Anterior cingulate cortex (tissue), 58 donors: ENCODE data around the gene PHLDB3.
"Not testable (repeated sequence)": the region's sequence is repeated elsewhere in the genome, so short reads cannot be mapped to it uniquely, and the experiment has no call there.

ENCODE experiments used
- DNase-seq, 58 donors: peaks; one replicate each; lab custom pipeline; 2025; lab: John Stamatoyannopoulos, UW

The PHLDB3 gene

DNA sequence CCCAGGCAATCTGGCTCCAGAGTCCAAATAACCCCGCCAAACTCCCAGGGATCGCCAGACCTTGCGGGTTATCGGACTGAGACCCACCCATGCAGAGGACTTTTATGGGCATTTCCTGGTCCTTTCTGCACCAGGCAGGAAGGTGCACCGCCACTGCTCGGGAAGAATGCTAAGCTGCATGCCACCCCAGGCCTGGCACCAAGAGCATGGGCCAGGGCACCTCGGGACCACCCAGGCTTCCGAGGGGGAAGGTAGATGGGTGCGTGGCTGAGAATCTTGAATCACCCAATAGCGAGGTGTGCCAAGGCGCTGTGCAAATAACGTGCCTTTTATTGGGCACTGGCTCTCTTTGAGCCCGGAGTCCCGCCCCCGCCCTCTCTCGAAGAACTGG, 28.0 kb upstream of the PHLDB3 start:
- peak in 29 of 58 donors; percentile 38 to 81 (median 69) for DNase-seq

DNA sequence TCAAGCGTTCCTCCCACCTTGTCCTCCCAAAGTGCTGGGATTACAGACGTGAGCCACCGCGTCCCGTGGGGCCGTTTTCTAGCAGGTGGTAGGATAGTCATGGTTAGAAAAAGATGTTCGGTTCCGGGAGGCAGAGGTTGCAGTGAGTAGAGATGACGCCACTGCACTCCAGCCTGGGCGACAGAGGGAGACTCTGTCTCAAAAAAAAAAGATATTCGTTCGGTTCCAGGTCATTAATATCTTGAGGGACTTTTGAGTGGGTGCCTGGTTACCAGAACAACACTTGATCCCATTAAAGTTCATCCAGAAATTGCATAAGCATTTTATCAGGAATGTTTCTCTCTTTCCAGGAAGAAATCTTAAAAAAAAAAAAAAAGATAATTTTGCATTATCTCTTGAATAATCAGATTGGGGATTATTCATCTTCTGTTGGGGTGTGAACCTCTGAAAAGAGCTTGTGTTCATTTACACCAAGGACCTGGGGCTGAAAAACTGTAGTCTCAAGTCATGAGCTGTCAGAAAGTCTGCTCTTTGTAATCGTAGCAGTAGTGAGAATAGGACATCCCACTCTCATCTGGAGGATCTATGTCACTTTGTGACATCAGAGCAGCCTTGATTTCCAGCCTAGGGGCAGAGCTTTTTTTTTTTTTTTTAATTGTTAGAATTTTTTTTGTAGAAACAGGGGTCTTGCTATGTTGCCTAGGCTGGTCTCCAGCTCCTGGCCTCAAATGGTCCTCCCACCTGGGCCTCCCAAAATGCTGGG, 23.5 kb upstream of the PHLDB3 start:
- peak in 9 of 58 donors; percentile 2 to 26 (median 9) for DNase-seq

GRCh38 chr19:43526884-43527859, 22.6 kb upstream of the PHLDB3 start, which contains the start of gene ETHE1:
ETHE1 (minus strand) TSS chr19:43527201; CDS start chr19:43527177, 24 bp downstream.
- peak in 56 of 58 donors; percentile 23 to 86 (median 69) for DNase-seq

- peak in 16 of 58 donors; percentile 5 to 37 (median 24) for DNase-seq
Measured at GRCh38 chr19:43525836-43526771, 21.6 kb upstream of the PHLDB3 start.

- peak in 24 of 58 donors; percentile 3 to 37 (median 12) for DNase-seq
Measured at GRCh38 chr19:43524922-43525835, 20.6 kb upstream of the PHLDB3 start.

DNA sequence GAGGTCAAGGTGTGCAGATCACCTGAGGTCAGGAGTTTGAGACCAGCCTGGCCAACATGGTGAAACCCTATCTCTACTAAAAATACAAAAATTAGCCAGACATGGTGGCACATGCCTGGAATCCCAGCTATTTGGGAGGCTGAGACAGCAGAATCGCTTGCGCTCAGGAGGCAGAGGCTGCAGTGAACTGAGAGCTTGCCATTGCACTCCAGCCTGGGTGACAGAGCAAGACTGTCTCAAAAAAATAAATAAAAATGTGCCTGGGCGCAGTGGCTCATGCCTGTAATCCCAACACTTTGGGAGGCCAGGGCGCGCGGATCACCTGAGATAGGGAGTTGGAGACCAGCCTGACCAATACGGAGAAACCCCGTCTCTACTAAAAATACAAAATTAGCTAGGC, 19.1 kb upstream of the PHLDB3 start:
- DNase-seq = not testable (repeated sequence)

- DNase-seq = no peak
Measured at GRCh38 chr19:43522929-43523328, 18.4 kb upstream of the PHLDB3 start.

DNA sequence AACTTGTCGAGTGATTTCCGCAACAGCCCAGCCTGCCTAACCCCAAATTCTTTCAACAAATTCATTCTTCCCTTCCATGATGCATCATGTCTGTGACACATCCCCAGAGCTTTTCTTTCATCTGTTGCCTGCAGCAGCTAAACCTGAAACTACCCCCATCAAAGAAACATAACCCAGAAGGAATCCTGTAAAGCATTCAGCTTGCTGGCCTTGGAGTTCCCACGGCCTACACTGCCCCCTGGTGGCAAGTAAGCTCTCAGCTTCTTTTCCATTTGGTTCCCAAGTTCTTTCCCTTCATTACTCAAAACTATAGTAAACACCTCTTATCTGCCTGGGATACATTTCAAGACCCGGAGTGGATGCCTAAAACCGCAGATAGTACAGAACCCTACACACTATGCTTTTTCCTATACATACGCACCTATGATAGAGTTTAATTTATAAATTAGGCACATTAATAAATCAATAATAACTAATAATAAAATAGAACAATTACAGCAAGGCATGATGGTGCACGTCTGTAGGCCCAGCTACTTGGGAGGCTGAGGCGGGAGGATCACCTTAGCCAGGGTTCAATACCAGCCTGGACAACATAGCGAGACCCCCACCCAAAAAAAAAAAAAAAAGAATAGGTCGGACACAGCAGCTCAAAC, 15.0 kb upstream of the PHLDB3 start:
- peak in 53 of 58 donors; percentile 7 to 87 (median 56) for DNase-seq

DNA sequence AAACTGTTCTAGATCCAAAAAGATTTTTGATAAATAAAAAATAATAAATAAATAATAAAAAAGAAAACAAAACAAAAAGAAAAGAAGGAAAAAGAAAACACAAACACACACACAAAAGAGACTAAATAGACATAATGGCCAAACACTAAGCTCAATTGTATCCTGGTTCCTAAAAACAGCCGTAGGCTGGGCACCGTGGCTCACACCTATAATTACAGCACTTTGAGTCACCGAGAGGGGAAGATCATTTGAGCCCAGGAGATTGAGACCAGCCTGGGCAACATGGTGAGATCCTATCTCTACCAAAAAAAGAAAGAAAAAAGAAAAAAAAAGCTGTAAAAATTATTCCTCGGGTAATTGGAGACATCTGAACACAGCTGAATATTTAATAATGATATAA, 13.5 kb upstream of the PHLDB3 start:
- no peak for DNase-seq

DNA sequence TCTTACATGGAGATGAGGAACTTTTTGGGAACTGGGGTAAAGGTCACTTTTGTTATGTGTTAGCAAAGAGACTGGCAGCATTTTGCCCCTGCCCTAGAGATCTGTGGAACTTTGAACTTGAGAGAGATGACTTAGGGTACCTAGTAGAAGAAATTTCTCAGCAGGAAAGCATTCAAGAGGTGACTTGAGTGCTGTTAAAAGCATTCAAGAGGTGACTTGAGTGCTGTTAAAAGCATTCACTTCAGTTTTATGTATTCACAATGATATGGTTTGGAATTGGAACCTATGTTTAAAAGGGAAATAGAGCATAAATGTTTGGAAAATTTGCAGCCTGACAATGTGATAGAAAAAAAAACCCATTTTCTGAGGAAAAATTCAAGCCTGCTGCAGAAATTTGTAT, 7.9 kb upstream of the PHLDB3 start:
- DNase-seq = not testable (repeated sequence)

DNA sequence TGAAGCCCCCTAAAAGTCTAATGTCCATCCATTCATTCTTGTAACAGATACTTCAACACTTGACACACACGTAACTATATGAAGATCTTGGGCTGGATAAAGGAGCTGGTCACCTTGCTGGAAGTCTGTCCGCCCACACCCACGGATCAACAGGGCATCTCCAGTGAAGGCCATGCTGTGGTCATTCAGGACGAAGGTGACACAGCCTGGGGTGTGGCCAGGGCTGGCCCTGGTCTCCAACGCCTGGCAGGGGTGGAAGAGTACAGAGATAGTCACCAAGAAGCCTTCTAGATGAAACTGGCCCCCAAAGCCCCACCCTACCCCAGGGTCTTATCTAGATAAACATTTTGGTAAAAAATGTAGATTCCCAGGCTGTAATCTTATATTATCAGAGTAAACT, 6.8 kb upstream of the PHLDB3 start:
- no peak for DNase-seq

DNA sequence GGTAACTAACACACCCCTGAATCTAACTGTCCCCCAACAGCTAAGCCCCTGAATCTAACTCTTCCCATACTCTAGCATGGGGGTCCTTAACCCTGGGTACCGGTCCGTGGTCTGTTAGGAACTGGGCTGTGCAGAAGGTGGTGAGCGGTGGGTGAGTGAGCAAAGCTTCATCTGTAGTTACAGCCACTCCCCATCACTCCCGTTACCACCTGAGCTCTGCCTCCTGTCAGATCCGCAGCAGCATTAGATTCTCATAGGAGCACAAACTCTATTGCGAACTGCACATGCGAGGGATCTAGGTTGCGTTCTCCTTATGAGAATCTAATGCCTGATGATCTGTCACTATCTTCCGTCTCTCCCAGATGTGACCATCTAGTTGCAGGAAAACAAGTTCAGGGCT, 6.2 kb upstream of the PHLDB3 start:
- no peak for DNase-seq

DNA sequence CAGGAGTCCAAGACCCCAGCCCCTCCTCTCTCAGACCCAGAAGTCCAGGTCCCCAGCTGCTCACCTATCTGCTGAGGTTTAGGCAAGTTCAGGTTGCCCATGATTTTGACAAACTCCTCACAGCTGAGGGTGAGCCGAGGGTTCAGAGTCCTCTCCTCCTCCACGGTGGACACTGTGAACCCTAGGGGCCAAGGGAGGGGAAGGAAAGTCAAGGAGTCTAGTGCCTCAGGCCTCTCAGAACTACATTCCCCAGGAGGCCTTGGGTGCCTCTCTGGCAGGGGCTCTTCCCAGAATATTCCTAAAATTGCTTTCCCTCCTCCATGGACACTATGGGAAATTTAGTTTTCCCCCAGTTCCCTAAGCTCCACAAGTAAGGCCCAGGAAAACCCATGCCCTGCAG, 3.3 kb upstream of the PHLDB3 start:
- DNase-seq = no peak

DNA sequence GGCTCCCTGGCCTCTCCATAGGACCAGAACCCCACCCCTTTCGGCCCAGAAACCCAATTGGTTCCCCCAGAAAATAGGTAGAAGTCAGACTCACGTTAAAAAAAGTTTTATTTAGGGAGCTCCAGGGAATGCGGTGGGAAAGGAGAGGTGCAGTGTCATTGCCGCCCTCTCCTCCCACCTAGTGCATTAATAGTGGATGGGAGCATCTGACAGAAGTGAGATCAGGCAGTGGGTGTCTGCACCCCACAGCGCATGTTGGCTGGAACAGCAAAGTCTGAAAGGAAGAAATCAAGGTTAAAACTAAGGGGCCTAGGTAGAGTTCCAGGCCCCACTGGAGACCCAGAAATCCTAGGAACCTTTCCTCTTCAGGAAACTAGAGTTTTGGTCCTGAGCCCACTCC, 2.1 kb upstream of the PHLDB3 start:
- peak in 1 of 58 donors; percentile 22 for DNase-seq

DNA sequence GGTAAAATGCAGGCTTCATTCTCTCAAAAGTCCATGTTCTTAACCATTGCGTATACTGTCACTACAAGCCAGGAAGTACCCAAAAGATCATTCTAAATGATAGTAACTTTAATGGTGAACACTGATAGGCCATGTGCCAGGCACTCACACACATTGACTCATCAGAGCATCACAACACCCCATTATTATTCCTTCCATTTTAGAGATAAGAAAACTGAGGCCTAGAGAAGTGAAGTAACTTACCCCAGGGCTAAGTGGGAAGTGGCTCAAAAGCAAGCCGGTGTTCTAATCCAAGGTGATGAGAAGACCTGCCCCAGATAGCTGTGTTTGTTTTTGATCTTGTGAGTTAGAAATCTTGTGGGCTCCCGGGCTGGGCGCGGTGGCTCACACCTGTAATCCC, 1.4 kb upstream of the PHLDB3 start:
- no peak for DNase-seq

DNA sequence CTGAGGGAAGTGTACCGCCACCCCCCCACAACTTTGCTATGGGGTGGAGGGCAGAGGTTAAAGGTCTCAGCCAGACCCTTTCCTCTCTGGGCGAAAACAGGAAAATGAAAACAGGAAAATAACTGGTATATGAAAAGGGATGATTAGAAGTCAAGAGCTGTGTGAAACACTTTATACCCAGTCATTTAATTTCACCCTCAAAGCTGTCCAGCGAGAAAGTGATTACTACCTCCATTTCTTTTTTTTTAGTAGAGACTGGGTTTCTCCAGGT, 575 bp upstream of the PHLDB3 start:
- DNase-seq = no peak

- peak; percentile 25 to 97 (median 90) for DNase-seq
Measured at GRCh38 chr19:43503501-43504425, 783 bp downstream of the PHLDB3 start.
